Mucosa of stomach (tissue), 1 donor: ENCODE results near the gene SPATA3.

Experiments
- H3K27me3 ChIP-seq: one replicate; pipeline ENCODE4 v1.7.0; 2013; ENCODE audit warnings: mild to moderate bottlenecking, low read length; ENCODE audit not compliant: control insufficient read depth, insufficient read depth
- H3K36me3 ChIP-seq: one replicate; pipeline ENCODE4 v1.7.0; 2013; ENCODE audit warnings: low read length; ENCODE audit not compliant: control insufficient read depth, insufficient read depth
- H3K4me1 ChIP-seq: one replicate; pipeline ENCODE4 v1.7.0; 2013; ENCODE audit warnings: mild to moderate bottlenecking, low read length; ENCODE audit not compliant: control insufficient read depth, insufficient read depth
- H3K4me3 ChIP-seq: one replicate; pipeline ENCODE4 v1.7.0; 2013; ENCODE audit warnings: low read length
- H3K9ac ChIP-seq: one replicate; pipeline ENCODE4 v1.7.0; 2013; ENCODE audit warnings: mild to moderate bottlenecking, low read length, moderate library complexity
- H3K9me3 ChIP-seq: one replicate; pipeline ENCODE4 v1.7.0; 2013; ENCODE audit warnings: mild to moderate bottlenecking, low read length, moderate library complexity; ENCODE audit not compliant: control insufficient read depth
- donor health status: Pancreatic carcinoma.

SPATA3 gene

GRCh38 chr2:231050018-231050901 is 54.3 kb downstream of the SPATA3 start:
- Histone ChIP-seq H3K4me3 (no peak overlapping the region), H3K27me3 (peaks cover 5% of the 10 kb centered on the region), H3K9ac (peak overlapping the region; percentile 56), H3K36me3 (peaks cover 10% of the 10 kb centered on the region), H3K4me1 (peaks cover 52% of the 10 kb centered on the region), H3K9me3 (no peaks in the 10 kb centered on the region)

- Histone ChIP-seq H3K4me3 (no peak overlapping the region), H3K9me3 (no peaks in the 10 kb centered on the region), H3K9ac (no peak overlapping the region), H3K27me3 (peaks cover 5% of the 10 kb centered on the region), H3K36me3 (peaks cover 10% of the 10 kb centered on the region), H3K4me1 (peaks cover 52% of the 10 kb centered on the region)
These were observed 55.2 kb downstream of the SPATA3 start for GRCh38 chr2:231051116-231051515.

GRCh38 chr2:231052494-231053451 is 56.9 kb downstream of the SPATA3 start:
- Histone ChIP-seq H3K4me3 (peak overlapping the region; percentile 57), H3K4me1 (peaks cover 49% of the 10 kb centered on the region), H3K9ac (peak overlapping the region; percentile 54), H3K36me3 (peaks cover 3% of the 10 kb centered on the region), H3K9me3 (no peaks in the 10 kb centered on the region), H3K27me3 (no peaks in the 10 kb centered on the region)

- Histone ChIP-seq H3K36me3 (no peaks in the 10 kb centered on the region), H3K4me1 (peaks cover 50% of the 10 kb centered on the region), H3K9ac (no peak overlapping the region), H3K4me3 (no peak overlapping the region), H3K27me3 (no peaks in the 10 kb centered on the region), H3K9me3 (no peaks in the 10 kb centered on the region)
These were observed 57.9 kb downstream of the SPATA3 start for GRCh38 chr2:231053846-231054245.

GRCh38 chr2:231056453-231057416 is 60.8 kb downstream of the SPATA3 start, which contains the start of gene PSMD1:
TSS of gene PSMD1 (plus strand) at chr2:231056867. CDS start at chr2:231057026, 159 bp downstream.
- H3K4me1 ChIP-seq = peaks cover 41% of the 10 kb centered on the region

GRCh38 chr2:231057590-231057989 is 61.7 kb downstream of the SPATA3 start:
- H3K27me3 ChIP-seq = no peaks in the 10 kb centered on the region
- peaks cover 32% of the 10 kb centered on the region for H3K4me1 ChIP-seq
- H3K4me3 ChIP-seq = peak overlapping the region; percentile 64
- no peaks in the 10 kb centered on the region for H3K36me3 ChIP-seq
- peak overlapping the region; percentile 92 for H3K9ac ChIP-seq
- no peaks in the 10 kb centered on the region for H3K9me3 ChIP-seq

More at GRCh38 chr2:231056453-231057416, 60.8 kb downstream of the SPATA3 start, which contains the start of gene PSMD1:
- H3K9me3 ChIP-seq = no peaks in the 10 kb centered on the region
- H3K36me3 ChIP-seq = no peaks in the 10 kb centered on the region
- H3K9ac ChIP-seq = peak within 1 kb of the TSS; percentile 92
- no peaks in the 10 kb centered on the region for H3K27me3 ChIP-seq
- H3K4me3 ChIP-seq = peak within 1 kb of the TSS; percentile 64
